ENCODE measurements around the gene ABCC3. TPM values are rescaled to one million over a fixed set of nuclear protein-coding genes. Genes with fewer than 3 reads are reported as not detected.

ABCC3 gene
- total RNA-seq, 1 donor from 2014 or later = not detected

- no peaks in the 10 kb centered on the region for H3K36me3 Mint-ChIP-seq (ENCODE audit: low read depth)
- H3K4me1 Mint-ChIP-seq = peaks cover 4% of the 10 kb centered on the region
- intact Hi-C loops (cut with micrococcal nuclease) = loop anchor here (5.0 kb wide), 1 partner anchor 49 kb away; the partner anchor contains the start of gene ABCC3
- no peak overlapping the region for H3K4me3 Mint-ChIP-seq
- peaks cover 21% of the 10 kb centered on the region for H3K27me3 Mint-ChIP-seq
- H3K27ac Mint-ChIP-seq = no peak overlapping the region
- DNase-seq = no peak
- no peaks in the 10 kb centered on the region for H3K9me3 Mint-ChIP-seq
These were observed 46.9 kb downstream of the ABCC3 start for GRCh38 chr17:50681263-50682200.

GRCh38 chr17:50682441-50682840 lies 47.8 kb downstream of the ABCC3 start:
- H3K4me1 Mint-ChIP-seq = peaks cover 4% of the 10 kb centered on the region
- H3K4me3 Mint-ChIP-seq = no peak overlapping the region
- no peak overlapping the region for H3K27ac Mint-ChIP-seq
- DNase-seq = no peak
- no peaks in the 10 kb centered on the region for H3K9me3 Mint-ChIP-seq
- intact Hi-C loops (cut with micrococcal nuclease) = loop anchor here (5.0 kb wide), 1 partner anchor 50 kb away; the partner anchor contains the start of gene ABCC3
- no peaks in the 10 kb centered on the region for H3K36me3 Mint-ChIP-seq (ENCODE audit: low read depth)
- peaks cover 21% of the 10 kb centered on the region for H3K27me3 Mint-ChIP-seq

GRCh38 chr17:50682938-50683337 lies 48.3 kb downstream of the ABCC3 start:
- H3K4me1 Mint-ChIP-seq = peaks cover 4% of the 10 kb centered on the region
- no peak for DNase-seq
- no peak overlapping the region for H3K4me3 Mint-ChIP-seq
- H3K27ac Mint-ChIP-seq = no peak overlapping the region
- no peaks in the 10 kb centered on the region for H3K36me3 Mint-ChIP-seq (ENCODE audit: low read depth)
- peaks cover 21% of the 10 kb centered on the region for H3K27me3 Mint-ChIP-seq
- intact Hi-C loops (cut with micrococcal nuclease) = loop anchor here (5.0 kb wide), 1 partner anchor 51 kb away; the partner anchor contains the start of gene ABCC3
- H3K9me3 Mint-ChIP-seq = no peaks in the 10 kb centered on the region

GRCh38 chr17:50683434-50684287 lies 49.0 kb downstream of the ABCC3 start:
- H3K27me3 Mint-ChIP-seq = peaks cover 21% of the 10 kb centered on the region
- no peaks in the 10 kb centered on the region for H3K9me3 Mint-ChIP-seq
- intact Hi-C loops (cut with micrococcal nuclease) = loop anchor here (5.0 kb wide), 1 partner anchor 51 kb away; the partner anchor contains the start of gene ABCC3

GRCh38 chr17:50684288-50684611 lies 49.6 kb downstream of the ABCC3 start:
- no peak overlapping the region for H3K27ac Mint-ChIP-seq
- no peaks in the 10 kb centered on the region for H3K36me3 Mint-ChIP-seq (ENCODE audit: low read depth)
- H3K4me1 Mint-ChIP-seq = peaks cover 4% of the 10 kb centered on the region
- no peaks in the 10 kb centered on the region for H3K9me3 Mint-ChIP-seq
- H3K27me3 Mint-ChIP-seq = peaks cover 21% of the 10 kb centered on the region
- H3K4me3 Mint-ChIP-seq = no peak overlapping the region
- no peak for DNase-seq
- intact Hi-C loops (cut with micrococcal nuclease) = loop anchor here (5.0 kb wide), 1 partner anchor 52 kb away; the partner anchor contains the start of gene ABCC3

More at GRCh38 chr17:50683434-50684287, 49.0 kb downstream of the ABCC3 start:
- H3K4me1 Mint-ChIP-seq = peaks cover 4% of the 10 kb centered on the region
- no peak for DNase-seq
- no peak overlapping the region for H3K4me3 Mint-ChIP-seq
- no peak overlapping the region for H3K27ac Mint-ChIP-seq
- no peaks in the 10 kb centered on the region for H3K36me3 Mint-ChIP-seq (ENCODE audit: low read depth)

GRCh38 chr17:50684612-50685333 lies 50.1 kb downstream of the ABCC3 start:
- Mint-ChIP-seq H3K27me3 (peaks cover 21% of the 10 kb centered on the region), H3K9me3 (no peaks in the 10 kb centered on the region), H3K27ac (no peak overlapping the region), H3K36me3 (ENCODE audit: low read depth) (no peaks in the 10 kb centered on the region), H3K4me1 (peaks cover 4% of the 10 kb centered on the region), H3K4me3 (no peak overlapping the region)
- intact Hi-C loops (cut with micrococcal nuclease) = loop anchor here (5.0 kb wide), 1 partner anchor 52 kb away; the partner anchor contains the start of gene ABCC3
- no peak for DNase-seq

- Mint-ChIP-seq H3K4me3 (no peak overlapping the region), H3K9me3 (no peaks in the 10 kb centered on the region)
- intact Hi-C loops (cut with micrococcal nuclease) = no loop called here
These were observed 50.6 kb downstream of the ABCC3 start for GRCh38 chr17:50685334-50685665.

DNA sequence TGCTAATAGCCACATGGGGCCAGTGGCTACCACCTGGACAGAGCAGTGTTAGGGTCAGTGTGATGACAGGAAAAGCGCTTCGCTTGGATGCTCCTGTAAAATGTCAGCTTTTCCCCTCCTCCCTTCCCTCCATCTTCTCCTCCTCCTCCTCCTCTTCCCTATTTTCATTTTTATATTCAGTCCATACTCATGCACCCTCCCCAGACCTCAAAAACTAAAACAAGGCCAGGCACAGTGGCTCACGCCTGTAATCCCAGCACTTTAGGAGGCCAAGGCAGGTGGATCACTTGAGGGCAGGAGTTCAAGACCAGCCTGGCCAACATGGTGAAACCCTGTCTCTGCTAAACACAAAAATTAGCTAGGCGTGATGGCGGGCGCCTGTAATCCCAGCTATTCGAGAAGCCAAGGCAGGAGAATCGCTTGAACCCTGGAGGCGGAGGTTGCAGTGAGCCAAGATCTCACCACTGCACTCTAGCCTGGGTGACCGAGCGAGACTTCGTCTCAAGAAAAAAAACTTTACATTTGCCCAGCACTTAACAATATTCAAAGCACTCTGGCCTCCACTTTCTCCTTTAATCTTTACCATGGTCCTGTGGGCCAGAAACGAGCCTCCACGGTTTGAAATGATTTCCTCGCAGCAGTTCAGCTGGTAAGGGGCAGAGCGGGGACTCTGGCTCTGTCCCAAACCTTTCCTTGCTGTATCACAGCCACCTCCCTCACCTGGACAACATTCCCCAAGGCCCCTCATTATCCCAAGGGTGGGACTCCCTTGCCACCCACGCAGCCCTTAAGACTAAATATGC lies 51.2 kb downstream of the ABCC3 start:
- Mint-ChIP-seq H3K36me3 (ENCODE audit: low read depth) (no peaks in the 10 kb centered on the region), H3K27ac (no peak overlapping the region), H3K4me1 (peaks cover 4% of the 10 kb centered on the region), H3K4me3 (no peak overlapping the region), H3K27me3 (peaks cover 11% of the 10 kb centered on the region), H3K9me3 (no peaks in the 10 kb centered on the region)
- intact Hi-C loops (cut with micrococcal nuclease) = no loop called here
- DNase-seq = no peak

More at GRCh38 chr17:50685334-50685665, 50.6 kb downstream of the ABCC3 start:
- Mint-ChIP-seq H3K36me3 (ENCODE audit: low read depth) (no peaks in the 10 kb centered on the region), H3K27ac (no peak overlapping the region), H3K27me3 (peaks cover 17% of the 10 kb centered on the region), H3K4me1 (peaks cover 4% of the 10 kb centered on the region)
- DNase-seq = no peak

GRCh38 chr17:50686494-50687199 lies 52.0 kb downstream of the ABCC3 start:
- Mint-ChIP-seq H3K9me3 (no peaks in the 10 kb centered on the region), H3K4me3 (no peak overlapping the region), H3K27ac (no peak overlapping the region), H3K4me1 (no peaks in the 10 kb centered on the region), H3K27me3 (peaks cover 5% of the 10 kb centered on the region), H3K36me3 (ENCODE audit: low read depth) (no peaks in the 10 kb centered on the region)
- no peak for DNase-seq
- intact Hi-C loops (cut with micrococcal nuclease) = no loop called here

DNA sequence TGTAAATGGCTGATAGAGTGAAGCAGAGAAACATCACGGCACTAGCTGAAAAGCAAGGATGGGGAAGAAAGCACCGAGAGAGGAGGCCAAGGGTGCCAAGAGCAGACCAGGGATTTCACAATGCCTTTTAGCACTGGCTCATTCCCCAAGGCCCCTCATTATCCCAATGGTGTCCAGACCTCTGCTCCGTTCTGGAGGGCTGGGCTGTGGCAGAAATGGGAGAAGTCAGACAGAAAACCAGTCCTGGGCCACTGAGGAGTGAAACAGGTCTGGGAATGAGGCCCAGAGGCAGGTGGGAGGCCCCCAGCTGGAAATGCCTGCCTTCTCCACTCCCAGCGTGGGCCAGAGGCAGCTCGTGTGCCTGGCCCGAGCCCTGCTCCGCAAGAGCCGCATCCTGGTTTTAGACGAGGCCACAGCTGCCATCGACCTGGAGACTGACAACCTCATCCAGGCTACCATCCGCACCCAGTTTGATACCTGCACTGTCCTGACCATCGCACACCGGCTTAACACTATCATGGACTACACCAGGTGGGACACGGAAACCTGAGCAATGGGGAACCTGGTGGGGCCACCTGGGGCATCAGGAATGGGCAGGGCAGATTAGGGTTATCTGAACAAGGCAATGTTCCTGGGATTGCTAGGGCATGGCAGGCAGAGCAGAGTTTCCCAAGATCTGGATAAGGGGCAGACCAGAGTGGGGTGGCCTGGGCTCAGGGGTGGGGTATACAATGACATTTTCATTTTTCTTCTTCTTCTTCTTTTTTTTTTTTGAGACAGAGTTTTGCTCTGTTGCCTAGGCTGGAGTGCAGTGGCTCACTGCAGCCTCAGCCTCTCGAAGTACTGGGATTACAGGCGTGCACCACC lies 52.8 kb downstream of the ABCC3 start:
- Mint-ChIP-seq H3K4me3 (no peak overlapping the region), H3K9me3 (no peaks in the 10 kb centered on the region), H3K27ac (no peak overlapping the region), H3K36me3 (ENCODE audit: low read depth) (no peaks in the 10 kb centered on the region), H3K4me1 (no peaks in the 10 kb centered on the region), H3K27me3 (no peaks in the 10 kb centered on the region)
- intact Hi-C loops (cut with micrococcal nuclease) = no loop called here
- no peak for DNase-seq

DNA sequence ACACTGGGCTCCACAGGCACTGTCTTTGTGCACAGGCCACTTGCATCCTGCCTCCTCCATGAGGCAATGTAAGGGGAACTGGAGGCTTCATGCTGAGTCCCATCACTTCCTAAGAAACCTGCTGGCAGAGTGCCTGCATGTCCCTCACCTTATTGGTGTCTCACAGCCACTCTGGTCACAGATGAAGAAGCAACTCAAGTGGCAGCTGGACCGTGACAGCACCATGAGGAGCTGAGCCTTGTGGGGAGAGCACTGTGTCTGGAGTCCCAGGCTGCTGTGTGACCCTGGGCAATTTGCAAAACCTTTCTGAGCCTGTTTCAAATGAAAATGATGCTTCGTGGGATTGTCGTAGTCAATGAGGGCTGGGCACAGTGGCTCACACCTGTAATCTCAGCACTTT lies 53.6 kb downstream of the ABCC3 start:
- Mint-ChIP-seq H3K4me1 (no peaks in the 10 kb centered on the region), H3K27ac (no peak overlapping the region), H3K4me3 (no peak overlapping the region), H3K36me3 (ENCODE audit: low read depth) (peaks cover 3% of the 10 kb centered on the region), H3K27me3 (no peaks in the 10 kb centered on the region), H3K9me3 (no peaks in the 10 kb centered on the region)
- intact Hi-C loops (cut with micrococcal nuclease) = no loop called here
- DNase-seq = no peak

DNA sequence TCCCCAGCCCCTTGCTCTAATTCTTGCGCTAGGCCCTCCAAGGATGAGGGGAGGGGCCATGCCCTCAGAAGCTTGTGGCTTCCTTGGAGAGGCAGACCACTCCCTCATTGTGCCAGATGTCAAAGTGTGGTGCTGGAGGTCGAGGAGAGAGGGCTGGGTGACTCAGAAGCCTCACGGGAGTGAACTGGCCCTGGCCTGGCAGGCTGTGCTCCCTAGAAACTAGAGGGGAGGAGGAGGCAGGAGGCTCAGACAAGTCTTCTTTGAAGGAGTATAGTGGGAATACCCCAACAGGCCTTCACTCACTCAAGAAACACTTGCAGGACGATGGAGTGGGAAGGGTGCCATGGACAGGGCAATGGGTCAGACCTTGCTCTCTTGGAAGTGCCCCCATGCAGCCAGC lies 54.6 kb downstream of the ABCC3 start:
- intact Hi-C loops (cut with micrococcal nuclease) = no loop called here
- DNase-seq = no peak
- Mint-ChIP-seq H3K9me3 (no peaks in the 10 kb centered on the region), H3K36me3 (ENCODE audit: low read depth) (peaks cover 8% of the 10 kb centered on the region), H3K27me3 (no peaks in the 10 kb centered on the region), H3K4me3 (no peak overlapping the region), H3K4me1 (no peaks in the 10 kb centered on the region), H3K27ac (no peak overlapping the region)

All from activated CD4-positive, alpha-beta T cell treated with anti-CD3 and anti-CD28 coated beads, Interleukin-2, amount 10 ng/mL, durations not matched to agents 24 days and 14 days (primary cell).